B cell (primary cell): Measurements from ENCODE around the gene WDR1.

Experiments used
- CTCF ChIP-seq: fragments of 200-600 bp; IDR thresholded peaks from one replicate; pipeline ENCODE4 v1.8.0; 2022; ENCODE audit warnings: antibody characterized with exemption, mild to moderate bottlenecking
- EZH2 ChIP-seq: IDR thresholded peaks from 2 replicates; pipeline ENCODE4 v1.6.1; 2012; ENCODE audit warnings: borderline replicate concordance, low read depth, mild to moderate bottlenecking, moderate library complexity, low read length; ENCODE audit not compliant: insufficient read depth, poor library complexity, severe bottlenecking

- TF ChIP-seq CTCF (no peak), EZH2 (no peak)
These were observed 59.6 kb downstream of the WDR1 start for GRCh38 chr4:10057023-10057395.
